ENCODE data around the gene RAD51D.

Gene RAD51D

GRCh38 chr17:35064516-35065215 lies 55.0 kb downstream of the RAD51D start:
- DNase-seq (ENCODE audit: low read depth), result no peak
- TF ChIP-seq MYC (IDR thresholded peaks at IDR 0.05; ENCODE audit: low read depth, low read length) (no peak), CTCF (IDR thresholded peaks at IDR 0.05; ENCODE audit: low read depth, low read length) (no peak), MAX (IDR thresholded peaks at IDR 0.05; ENCODE audit: low read depth, low read length) (no peak), POLR2A (IDR thresholded peaks at IDR 0.05; ENCODE audit: extremely low read depth, insufficient read length) (no peak)
- H3K4me3 ChIP-seq (ENCODE audit: low read depth, low read length), result no peak overlapping the region

- no peak for TF ChIP-seq POLR2A (IDR thresholded peaks at IDR 0.05; ENCODE audit: extremely low read depth, insufficient read length)
- no peak for TF ChIP-seq CTCF (IDR thresholded peaks at IDR 0.05; ENCODE audit: low read depth, low read length)
- TF ChIP-seq MYC (IDR thresholded peaks at IDR 0.05; ENCODE audit: low read depth, low read length), result peak; percentile 57
- TF ChIP-seq MAX (IDR thresholded peaks at IDR 0.05; ENCODE audit: low read depth, low read length), result peak; percentile 59
- peak; percentile 100 for DNase-seq (ENCODE audit: low read depth)
- H3K4me3 ChIP-seq (ENCODE audit: low read depth, low read length), result peak within 1 kb of the TSS; percentile 30
These were observed 56.0 kb downstream of the RAD51D start, which contains the start of gene RFFL for GRCh38 chr17:35063514-35064223. RFFL (minus strand) TSS chr17:35063707; CDS start chr17:35026553, 37,154 bp downstream.

- no peak for DNase-seq (ENCODE audit: low read depth)
- no peak overlapping the region for H3K4me3 ChIP-seq (ENCODE audit: low read depth, low read length)
- TF ChIP-seq POLR2A (IDR thresholded peaks at IDR 0.05; ENCODE audit: extremely low read depth, insufficient read length), result no peak
These were observed 57.4 kb downstream of the RAD51D start for GRCh38 chr17:35062308-35062707.

GRCh38 chr17:35057332-35057915 lies 62.2 kb downstream of the RAD51D start:
- no peak for DNase-seq (ENCODE audit: low read depth)

GRCh38 chr17:35056013-35056412 lies 63.6 kb downstream of the RAD51D start:
- TF ChIP-seq CTCF (IDR thresholded peaks at IDR 0.05; ENCODE audit: low read depth, low read length) (no peak), POLR2A (IDR thresholded peaks at IDR 0.05; ENCODE audit: extremely low read depth, insufficient read length) (no peak), MAX (IDR thresholded peaks at IDR 0.05; ENCODE audit: low read depth, low read length) (no peak), MYC (IDR thresholded peaks at IDR 0.05; ENCODE audit: low read depth, low read length) (no peak)
- no peak overlapping the region for H3K4me3 ChIP-seq (ENCODE audit: low read depth, low read length)
- peak; percentile 16 for DNase-seq (ENCODE audit: low read depth)

More at GRCh38 chr17:35057332-35057915, 62.2 kb downstream of the RAD51D start:
- TF ChIP-seq MAX (IDR thresholded peaks at IDR 0.05; ENCODE audit: low read depth, low read length) (no peak), MYC (IDR thresholded peaks at IDR 0.05; ENCODE audit: low read depth, low read length) (no peak), CTCF (IDR thresholded peaks at IDR 0.05; ENCODE audit: low read depth, low read length) (no peak), POLR2A (IDR thresholded peaks at IDR 0.05; ENCODE audit: extremely low read depth, insufficient read length) (no peak)
- H3K4me3 ChIP-seq (ENCODE audit: low read depth, low read length), result no peak overlapping the region

- DNase-seq (ENCODE audit: low read depth), result no peak
- no peak for TF ChIP-seq MAX (IDR thresholded peaks at IDR 0.05; ENCODE audit: low read depth, low read length)
These were observed 66.5 kb downstream of the RAD51D start for GRCh38 chr17:35053204-35053603.

More at GRCh38 chr17:35053204-35053603, 66.5 kb downstream of the RAD51D start:
- no peak overlapping the region for H3K4me3 ChIP-seq (ENCODE audit: low read depth, low read length)

All from NB4 (cell line).